GM23248 (cell line): Measurements from ENCODE around the gene RIMS4. TPM values are rescaled to one million over a fixed set of nuclear protein-coding genes. Genes with fewer than 3 reads are reported as not detected.
"Not testable (repeated sequence)": the region's sequence is repeated elsewhere in the genome, so short reads cannot be mapped to it uniquely, and the experiment has no call there.

Experiments
- DNase-seq: peaks from one replicate; pipeline ENCODE4 v3.0.0-alpha.2; 2015
- H2AFZ ChIP-seq: fragments of 200-600 bp; sonication (generic); 2 replicates; pipeline ENCODE4 v1.6.1; 2016; ENCODE audit warnings: antibody characterized with exemption
- H3F3A ChIP-seq: fragments of 200-600 bp; sonication (generic); 2 replicates; pipeline ENCODE4 v1.6.1; 2016; ENCODE audit warnings: mild to moderate bottlenecking, antibody characterized with exemption, mixed run types; ENCODE audit not compliant: insufficient read depth
- H3K27ac ChIP-seq: fragments of 200-600 bp; sonication (generic); 2 replicates; pipeline ENCODE4 v1.5.1; 2016; ENCODE audit warnings: mild to moderate bottlenecking
- H3K27me3 ChIP-seq: fragments of 200-600 bp; sonication (generic); replicated peaks from 2 replicates; pipeline ENCODE4 v1.6.1; 2016; ENCODE audit warnings: mild to moderate bottlenecking; ENCODE audit not compliant: insufficient read depth
- H3K36me3 ChIP-seq: fragments of 200-600 bp; sonication (generic); 2 replicates; pipeline ENCODE4 v1.6.1; 2016; ENCODE audit warnings: low read depth, mild to moderate bottlenecking
- H3K4me1 ChIP-seq: fragments of 200-600 bp; sonication (generic); 2 replicates; pipeline ENCODE4 v1.6.1; 2016; ENCODE audit warnings: mild to moderate bottlenecking; ENCODE audit not compliant: insufficient read depth
- H3K4me2 ChIP-seq: fragments of 200-600 bp; sonication (generic); one replicate; pipeline ENCODE4 v1.6.1; 2016; ENCODE audit warnings: mild to moderate bottlenecking; ENCODE audit not compliant: unreplicated experiment
- H3K4me3 ChIP-seq: fragments of 200-600 bp; sonication (generic); 2 replicates; pipeline ENCODE4 v1.5.1; 2016; ENCODE audit warnings: mild to moderate bottlenecking
- H3K79me2 ChIP-seq: fragments of 200-600 bp; sonication (generic); 2 replicates; pipeline ENCODE4 v1.6.1; 2016; ENCODE audit warnings: mild to moderate bottlenecking; ENCODE audit not compliant: insufficient read depth
- H3K9ac ChIP-seq: fragments of 200-600 bp; sonication (generic); 2 replicates; pipeline ENCODE4 v1.6.1; 2016; ENCODE audit warnings: mild to moderate bottlenecking
- H3K9me2 ChIP-seq: fragments of 200-600 bp; sonication (generic); 2 replicates; pipeline ENCODE4 v1.6.1; 2016; ENCODE audit warnings: mixed run types, mild to moderate bottlenecking, moderate library complexity; ENCODE audit not compliant: insufficient read depth
- H3K9me3 ChIP-seq: fragments of 200-600 bp; sonication (generic); one replicate; pipeline ENCODE4 v1.6.1; 2017; ENCODE audit warnings: low read depth
- H4K20me1 ChIP-seq: fragments of 200-600 bp; sonication (generic); 2 replicates; pipeline ENCODE4 v1.6.0; 2016; ENCODE audit not compliant: insufficient read depth
- EZH2 ChIP-seq: fragments of 200-600 bp; sonication (generic); IDR thresholded peaks from 2 replicates; pipeline ENCODE4 v1.6.1; 2018; ENCODE audit warnings: antibody characterized with exemption, mild to moderate bottlenecking; ENCODE audit not compliant: insufficient read depth, poor library complexity, severe bottlenecking
- EZH2phosphoT487 ChIP-seq: fragments of 200-600 bp; sonication (generic); IDR thresholded peaks from 2 replicates; pipeline ENCODE4 v1.6.1; 2018; ENCODE audit warnings: antibody characterized with exemption, moderate library complexity, mild to moderate bottlenecking, low read depth; ENCODE audit not compliant: insufficient read depth
- WGBS, 2 experiments: methylation state at CpG; one replicate each; pipeline ENCODE4 v1.1.6; 2015 to 2017; ENCODE audit warnings: low lambda C conversion rate in 2 of 2, low coverage in 1 of 2; ENCODE audit errors: missing lambda C conversion rate in 2 of 2; 5-methylcytosine and 5-hydroxymethylcytosine counted together
- in situ Hi-C: fragments of 300-500 bp; cut with MboI; formaldehyde crosslinking; loops from 2 replicates; pipeline ENCODE4 v1.15.0; 2020
- polyA plus RNA-seq: library from polyadenylated mRNA; unstranded; fragments of >200 nt; fragmentation: Nextera tagmentation; extraction: Ambion mirVana; gene quantifications from 2 replicates; pipeline ENCODE4 v1.2.1, GENCODE V29; 2016
- total RNA-seq: library from RNA; depleted of rRNA; stranded (reverse); fragments of >200 nt; shearing (Covaris generic); gene quantifications from 2 replicates; pipeline ENCODE4 v1.2.3, GENCODE V29; 2014

RIMS4 gene
- total and polyA plus RNA-seq, 2 experiments from 2014 or later, result 0.22 TPM; not detected in 1

GRCh38 chr20:44768256-44768655 is 42.1 kb downstream of the RIMS4 start:
- no peak overlapping the region for H3K4me3 ChIP-seq
- H3K4me1 ChIP-seq, result no peaks in the 10 kb centered on the region

DNA sequence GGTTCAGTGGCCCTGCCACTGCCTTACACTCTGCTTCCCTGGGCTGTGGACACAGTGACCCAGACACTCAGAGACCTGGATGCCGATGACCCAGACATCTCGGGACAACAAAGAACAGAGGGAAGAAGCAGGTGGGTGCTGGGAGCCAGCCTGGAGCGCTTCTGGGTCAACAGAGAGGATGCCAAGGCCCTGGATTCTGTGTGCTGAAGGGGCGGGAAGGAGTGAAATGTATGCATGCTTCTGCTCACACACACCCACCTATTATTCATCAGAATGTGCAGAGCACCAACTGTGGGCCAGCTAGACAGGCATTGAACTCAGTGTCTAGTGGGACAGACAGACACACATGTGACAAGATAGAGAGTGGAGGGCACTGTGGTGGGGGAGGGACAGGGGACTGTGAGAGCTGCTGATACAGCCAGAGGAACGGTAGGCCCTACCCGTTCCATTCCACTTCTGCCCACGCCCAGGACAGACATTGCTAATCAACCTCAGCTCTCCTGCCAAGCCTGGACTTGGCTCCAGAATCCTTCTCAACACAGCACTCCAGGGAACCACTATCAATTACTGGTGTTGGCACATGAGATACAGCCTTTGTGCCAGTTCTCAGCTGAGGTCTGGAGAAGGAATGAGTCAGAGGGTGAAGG is 44.5 kb downstream of the RIMS4 start:
- no peaks in the 10 kb centered on the region for H3K4me1 ChIP-seq
- 42 to 53% methylated on average over 7 of the region's 7 CpGs for WGBS, 2 experiments
- in situ Hi-C loops, result no loop called here
- H2AFZ ChIP-seq, result no peak overlapping the region
- no peaks in the 10 kb centered on the region for H3K9me2 ChIP-seq
- H3K4me2 ChIP-seq, result no peak overlapping the region
- DNase-seq, result peak; percentile 16
- H3K36me3 ChIP-seq, result no peaks in the 10 kb centered on the region
- no peaks in the 10 kb centered on the region for H3K9me3 ChIP-seq
- H3K79me2 ChIP-seq, result no peaks in the 10 kb centered on the region
- no peaks in the 10 kb centered on the region for H3F3A ChIP-seq
- no peak overlapping the region for H3K4me3 ChIP-seq
- no peak for TF ChIP-seq EZH2phosphoT487
- TF ChIP-seq EZH2, result no peak
- peaks cover 20% of the 10 kb centered on the region for H3K27me3 ChIP-seq
- no peak overlapping the region for H3K9ac ChIP-seq
- H3K27ac ChIP-seq, result no peak overlapping the region
- no peaks in the 10 kb centered on the region for H4K20me1 ChIP-seq

More at GRCh38 chr20:44768256-44768655, 42.1 kb downstream of the RIMS4 start:
- in situ Hi-C loops, result no loop called here
- Histone ChIP-seq H3K27ac (no peak overlapping the region), H3K9me3 (no peaks in the 10 kb centered on the region), H3F3A (no peaks in the 10 kb centered on the region), H3K27me3 (peaks cover 26% of the 10 kb centered on the region), H3K9ac (no peak overlapping the region), H4K20me1 (no peaks in the 10 kb centered on the region), H3K9me2 (no peaks in the 10 kb centered on the region), H3K4me2 (no peak overlapping the region), H3K79me2 (no peaks in the 10 kb centered on the region), H3K36me3 (no peaks in the 10 kb centered on the region), H2AFZ (no peak overlapping the region)
- WGBS, 2 experiments, result 56 to 58% methylated on average over 8 of the region's 8 CpGs
- DNase-seq, result no peak
- TF ChIP-seq EZH2phosphoT487 (no peak), EZH2 (no peak)

- no peak for TF ChIP-seq EZH2
- TF ChIP-seq EZH2phosphoT487, result no peak
- no peaks in the 10 kb centered on the region for H3K36me3 ChIP-seq
Observed at GRCh38 chr20:44765091-44765490, 45.3 kb downstream of the RIMS4 start.

DNA sequence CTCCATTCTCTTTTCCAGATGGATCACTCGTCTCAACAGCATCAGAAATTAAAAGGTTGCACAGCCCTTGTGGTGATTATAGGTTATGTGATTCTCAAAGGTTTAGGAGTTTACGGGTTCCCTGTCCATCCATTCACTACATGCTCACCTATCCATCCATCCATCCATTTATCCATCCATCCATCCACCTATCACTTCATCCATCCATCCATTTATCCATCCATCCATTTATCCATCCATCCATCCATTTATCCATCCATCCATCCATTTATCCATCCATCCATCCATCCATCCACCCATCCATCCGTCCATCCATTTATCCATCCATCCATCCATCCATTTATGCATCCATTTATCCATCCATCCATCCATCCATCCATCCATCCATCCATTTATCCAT is 46.5 kb downstream of the RIMS4 start:
- H3K27me3 ChIP-seq, result peaks cover 15% of the 10 kb centered on the region
- H3K9me2 ChIP-seq, H3K79me2 ChIP-seq, H3K9me3 ChIP-seq, H3K9ac ChIP-seq, H3K27ac ChIP-seq, H3F3A ChIP-seq, H3K36me3 ChIP-seq, H3K4me2 ChIP-seq, in situ Hi-C loops, H3K4me1 ChIP-seq, H2AFZ ChIP-seq, DNase-seq, H4K20me1 ChIP-seq, H3K4me3 ChIP-seq: not testable (repeated sequence)
- 52 to 54% methylated on average over 2 to 3 of the region's 3 CpGs for WGBS, 2 experiments

More at GRCh38 chr20:44765091-44765490, 45.3 kb downstream of the RIMS4 start:
- H3F3A ChIP-seq, result no peaks in the 10 kb centered on the region
- H2AFZ ChIP-seq, result no peak overlapping the region
- peaks cover 18% of the 10 kb centered on the region for H3K27me3 ChIP-seq
- H3K9me3 ChIP-seq, result no peaks in the 10 kb centered on the region
- no peak overlapping the region for H3K27ac ChIP-seq
- no peaks in the 10 kb centered on the region for H3K79me2 ChIP-seq
- DNase-seq, result no peak
- in situ Hi-C loops, result no loop called here
- H3K4me3 ChIP-seq, result no peak overlapping the region
- no peaks in the 10 kb centered on the region for H4K20me1 ChIP-seq
- no peaks in the 10 kb centered on the region for H3K9me2 ChIP-seq
- H3K4me1 ChIP-seq, result no peaks in the 10 kb centered on the region
- H3K9ac ChIP-seq, result no peak overlapping the region
- WGBS, 2 experiments, result 30 to 34% methylated on average over 4 of the region's 4 CpGs
- H3K4me2 ChIP-seq, result no peak overlapping the region

DNA sequence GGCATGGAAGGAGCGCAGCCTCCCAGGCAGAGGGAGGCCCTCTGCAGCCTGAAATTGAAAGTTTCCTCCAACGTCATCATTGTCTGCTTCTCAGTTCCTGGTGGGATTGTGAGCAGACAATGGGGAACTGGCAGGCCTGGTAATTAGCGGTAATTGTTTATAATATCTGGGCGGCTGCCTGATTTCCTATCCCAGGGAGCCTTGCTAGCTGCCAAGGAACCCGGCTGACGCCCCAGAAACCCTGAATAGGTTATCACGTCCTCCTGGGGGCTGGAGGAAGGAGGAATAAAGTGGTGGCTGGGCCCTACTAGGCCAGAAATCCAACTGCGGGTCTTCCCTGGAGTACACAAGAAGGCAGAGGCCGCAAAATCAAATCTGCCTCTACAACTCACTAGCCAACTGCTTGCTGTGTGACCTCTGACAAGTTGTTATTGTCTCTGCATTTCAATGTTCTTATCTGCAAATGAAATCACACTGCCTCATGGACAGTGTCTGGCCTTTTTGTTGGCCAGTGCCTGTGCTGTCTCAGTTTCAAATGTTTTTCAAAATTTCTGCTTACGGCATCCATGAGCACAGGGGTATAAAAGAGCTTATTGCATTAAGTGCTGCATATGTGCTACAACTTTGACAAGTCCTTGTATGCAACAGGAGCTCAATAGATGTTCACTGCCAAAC is 47.7 kb downstream of the RIMS4 start:
- in situ Hi-C loops, result no loop called here
- no peak for TF ChIP-seq EZH2phosphoT487
- no peak for TF ChIP-seq EZH2
- no peaks in the 10 kb centered on the region for H3F3A ChIP-seq
- H3K79me2 ChIP-seq, result no peaks in the 10 kb centered on the region
- no peak overlapping the region for H3K9ac ChIP-seq
- peaks cover 13% of the 10 kb centered on the region for H3K27me3 ChIP-seq
- DNase-seq, result no peak
- no peak overlapping the region for H3K27ac ChIP-seq
- H3K4me3 ChIP-seq, result no peak overlapping the region
- no peaks in the 10 kb centered on the region for H3K4me1 ChIP-seq
- H3K9me2 ChIP-seq, result no peaks in the 10 kb centered on the region
- 40 to 42% methylated on average over 10 of the region's 10 CpGs for WGBS, 2 experiments
- H3K36me3 ChIP-seq, result no peaks in the 10 kb centered on the region
- no peaks in the 10 kb centered on the region for H4K20me1 ChIP-seq
- no peaks in the 10 kb centered on the region for H3K9me3 ChIP-seq
- H2AFZ ChIP-seq, result no peak overlapping the region
- no peak overlapping the region for H3K4me2 ChIP-seq
